Upper lobe of right lung (tissue), 1 donor: Measurements from ENCODE around the gene CCR8. TPM values are rescaled to one million over a fixed set of nuclear protein-coding genes. Genes with fewer than 3 reads are reported as not detected.
"Not testable (repeated sequence)": the region's sequence is repeated elsewhere in the genome, so short reads cannot be mapped to it uniquely, and the experiment has no call there.

Experiments
- ATAC-seq: fragments of 200-7000 bp; cut with Tn5 transposase; one replicate; pipeline ENCODE4 v1.9.1; 2020; ENCODE audit warnings: mild to moderate bottlenecking, moderate library complexity
- DNase-seq: peaks from one replicate; pipeline ENCODE4 v3.0.0-alpha.2; 2020
- H3K27ac ChIP-seq: fragments of 200-600 bp; one replicate; pipeline ENCODE4 v1.8.0; 2022
- H3K27me3 ChIP-seq: fragments of 200-600 bp; one replicate; pipeline ENCODE4 v1.8.0; 2022; ENCODE audit warnings: mild to moderate bottlenecking
- H3K36me3 ChIP-seq: fragments of 200-600 bp; one replicate; pipeline ENCODE4 v1.8.0; 2022
- H3K4me1 ChIP-seq: fragments of 200-600 bp; one replicate; pipeline ENCODE4 v1.8.0; 2022
- H3K4me3 ChIP-seq: fragments of 200-600 bp; one replicate; pipeline ENCODE4 v1.8.0; 2022; ENCODE audit warnings: mild to moderate bottlenecking
- H3K9me3 ChIP-seq: fragments of 200-600 bp; one replicate; pipeline ENCODE4 v1.8.0; 2022
- CTCF ChIP-seq: fragments of 200-600 bp; IDR thresholded peaks from one replicate; pipeline ENCODE4 v1.8.0; 2022; ENCODE audit warnings: antibody characterized with exemption
- intact Hi-C: fragments of 100-400 bp; cut with DNase I; formaldehyde crosslinking; loops from one replicate; pipeline ENCODE4 v1.11.0; 2022
- total RNA-seq: library from RNA; stranded (reverse); fragmentation: NEBNext Ultra II Directional; extraction: Animal tissue kit (Norgen Biotek cat#: 25700); gene quantifications from one replicate; pipeline ENCODE4 v1.2.1, GENCODE V29; 2021
- donor health status: DM: no; HTN: yes; CAD: no; lungs with severe emphysema.

Gene CCR8
- total RNA-seq, 1 donor from 2014 or later: not detected

- ATAC-seq (no peak), DNase-seq (no peak)
- Histone ChIP-seq H3K27ac (no peak overlapping the region), H3K4me1 (no peaks in the 10 kb centered on the region), H3K36me3 (no peaks in the 10 kb centered on the region), H3K9me3 (peaks cover 7% of the 10 kb centered on the region), H3K4me3 (no peak overlapping the region), H3K27me3 (no peaks in the 10 kb centered on the region)
- no peak for TF ChIP-seq CTCF
- intact Hi-C loops: no loop called here
Measured at GRCh38 chr3:39315420-39315819, 14.1 kb upstream of the CCR8 start.

DNA sequence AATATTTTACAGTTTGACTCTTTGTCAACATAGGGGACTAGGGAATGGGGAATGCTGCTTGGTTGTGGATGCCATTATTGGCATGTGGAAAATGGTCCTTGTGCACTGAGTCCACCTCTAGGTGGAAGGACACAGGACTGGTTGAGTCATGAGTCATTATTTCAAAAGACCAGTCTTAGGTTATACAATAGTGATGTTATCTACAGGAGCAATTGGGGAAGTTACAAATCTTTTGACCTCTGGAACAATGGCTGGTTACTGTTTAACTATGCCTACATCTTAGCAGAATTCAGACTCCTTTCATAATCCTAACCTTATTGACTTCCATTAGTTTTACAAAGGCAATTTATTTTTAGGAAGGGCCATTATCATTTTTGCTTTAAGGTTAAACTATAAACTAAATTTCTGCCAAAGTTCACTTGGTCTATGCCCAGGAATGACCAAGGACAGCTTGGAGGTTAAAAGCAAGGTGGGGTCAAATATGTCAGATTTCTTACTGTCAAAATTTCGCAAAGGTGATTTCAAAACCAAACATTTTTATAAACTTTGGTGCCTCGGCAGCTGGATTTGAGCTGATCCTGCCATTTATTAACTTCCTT lies 11.8 kb upstream of the CCR8 start:
- Histone ChIP-seq H3K27me3 (no peaks in the 10 kb centered on the region), H3K4me1 (no peaks in the 10 kb centered on the region), H3K4me3 (no peak overlapping the region), H3K9me3 (peaks cover 7% of the 10 kb centered on the region), H3K36me3 (no peaks in the 10 kb centered on the region), H3K27ac (no peak overlapping the region)
- DNase-seq: no peak
- TF ChIP-seq CTCF: no peak
- intact Hi-C loops: no loop called here
- ATAC-seq: peak; percentile 42

- TF ChIP-seq CTCF: no peak
Measured at GRCh38 chr3:39318301-39318700, 11.2 kb upstream of the CCR8 start.

GRCh38 chr3:39319249-39319648 lies 10.3 kb upstream of the CCR8 start:
- DNase-seq: no peak
- intact Hi-C loops: no loop called here
- peaks cover 6% of the 10 kb centered on the region for H3K9me3 ChIP-seq
- ATAC-seq: no peak
- no peaks in the 10 kb centered on the region for H3K27me3 ChIP-seq
- no peak overlapping the region for H3K4me3 ChIP-seq
- H3K4me1 ChIP-seq: no peaks in the 10 kb centered on the region
- H3K27ac ChIP-seq: no peak overlapping the region
- H3K36me3 ChIP-seq: no peaks in the 10 kb centered on the region
- no peak for TF ChIP-seq CTCF

More at GRCh38 chr3:39318301-39318700, 11.2 kb upstream of the CCR8 start:
- no peak overlapping the region for H3K27ac ChIP-seq
- intact Hi-C loops: no loop called here
- no peak overlapping the region for H3K4me3 ChIP-seq
- H3K9me3 ChIP-seq: peaks cover 7% of the 10 kb centered on the region
- no peak for DNase-seq
- no peaks in the 10 kb centered on the region for H3K36me3 ChIP-seq
- H3K4me1 ChIP-seq: no peaks in the 10 kb centered on the region
- H3K27me3 ChIP-seq: no peaks in the 10 kb centered on the region
- ATAC-seq: no peak

- ATAC-seq, H3K9me3 ChIP-seq, DNase-seq, H3K27me3 ChIP-seq, H3K36me3 ChIP-seq, intact Hi-C loops, H3K4me3 ChIP-seq, H3K4me1 ChIP-seq, H3K27ac ChIP-seq: not testable (repeated sequence)
Measured at GRCh38 chr3:39321574-39321983, 7.9 kb upstream of the CCR8 start.

DNA sequence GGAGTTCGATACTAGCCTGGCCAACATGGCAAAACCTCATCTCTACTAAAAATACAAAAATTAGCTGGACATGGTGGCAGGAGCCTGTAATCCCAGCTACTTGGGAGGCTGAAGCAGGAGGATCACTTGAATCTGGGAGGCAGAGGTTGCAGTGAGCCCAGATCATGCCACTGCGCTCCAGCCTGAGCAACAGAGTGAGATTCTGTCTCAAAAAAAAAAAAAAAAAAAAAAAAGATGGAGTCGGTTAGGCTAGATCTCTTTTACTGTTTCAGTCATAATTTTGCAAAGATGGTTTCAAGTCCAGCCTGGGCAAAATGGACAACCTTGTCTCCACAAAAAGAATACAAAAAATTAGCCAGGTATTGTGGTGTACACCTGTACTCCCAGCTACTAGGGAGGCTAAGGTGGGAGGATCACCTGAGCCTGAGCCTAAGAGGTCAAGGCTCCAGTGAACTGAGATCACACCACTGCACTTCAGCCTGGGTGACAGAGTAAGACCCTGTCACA lies 7.2 kb upstream of the CCR8 start:
- intact Hi-C loops, H3K27me3 ChIP-seq, H3K9me3 ChIP-seq, ATAC-seq, H3K27ac ChIP-seq, H3K4me3 ChIP-seq, H3K4me1 ChIP-seq, DNase-seq, H3K36me3 ChIP-seq: not testable (repeated sequence)

- DNase-seq: no peak
- intact Hi-C loops: no loop called here
- Histone ChIP-seq H3K36me3 (no peaks in the 10 kb centered on the region), H3K4me1 (no peaks in the 10 kb centered on the region), H3K9me3 (no peaks in the 10 kb centered on the region), H3K27ac (no peak overlapping the region), H3K4me3 (no peak overlapping the region), H3K27me3 (no peaks in the 10 kb centered on the region)
- no peak for TF ChIP-seq CTCF
- no peak for ATAC-seq
Measured at GRCh38 chr3:39322936-39323335, 6.6 kb upstream of the CCR8 start.
